COLO668 (cell line): Measurements from ENCODE around the gene TMEM213.

ENCODE experiments used
- DNase-seq: peaks from one replicate; lab custom pipeline; 2025; ENCODE audit not compliant: unreplicated experiment; lab: John Stamatoyannopoulos, UW

TMEM213 gene

GRCh38 chr7:138872576-138872975 is 74.8 kb downstream of the TMEM213 start:
- DNase-seq = no peak

GRCh38 chr7:138873220-138873892 is 75.6 kb downstream of the TMEM213 start:
- DNase-seq = no peak

DNA sequence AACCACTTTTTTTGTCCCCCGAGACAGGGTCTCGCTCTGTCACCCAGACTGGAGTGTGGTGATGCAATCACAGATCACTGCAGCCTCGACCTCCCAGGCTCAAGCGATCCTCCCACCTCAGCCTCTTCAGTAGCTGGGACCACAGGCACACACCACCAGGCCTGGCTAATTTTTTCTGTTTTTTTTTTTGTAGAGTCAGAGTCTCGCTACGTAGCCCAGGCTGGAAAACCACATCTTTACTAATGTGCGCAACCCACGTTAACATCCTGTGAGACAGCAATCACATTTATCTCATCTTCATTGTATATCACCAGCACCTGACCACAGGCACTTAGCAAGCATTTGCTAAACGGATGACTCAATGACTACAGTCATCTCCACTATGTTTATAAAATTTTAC is 78.0 kb downstream of the TMEM213 start:
- DNase-seq = no peak

DNA sequence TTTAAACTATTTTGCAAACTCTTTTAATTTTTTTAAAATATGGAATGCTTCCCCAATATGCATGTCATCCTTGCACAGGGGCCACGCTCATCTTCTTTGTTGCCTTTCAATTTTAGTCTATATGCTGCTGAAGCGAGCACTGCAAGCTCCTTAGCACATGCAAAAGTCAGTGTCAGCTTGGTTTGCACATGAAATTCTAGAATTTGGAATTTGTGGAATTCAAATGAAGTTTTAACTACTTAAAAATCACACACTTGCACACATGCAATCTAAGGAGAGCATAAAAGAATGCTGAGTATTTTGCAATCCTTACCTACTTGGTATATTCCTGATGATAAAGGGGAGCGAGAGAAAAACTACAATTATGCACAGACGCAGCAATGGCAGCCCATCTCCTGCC is 78.5 kb downstream of the TMEM213 start:
- no peak for DNase-seq

DNA sequence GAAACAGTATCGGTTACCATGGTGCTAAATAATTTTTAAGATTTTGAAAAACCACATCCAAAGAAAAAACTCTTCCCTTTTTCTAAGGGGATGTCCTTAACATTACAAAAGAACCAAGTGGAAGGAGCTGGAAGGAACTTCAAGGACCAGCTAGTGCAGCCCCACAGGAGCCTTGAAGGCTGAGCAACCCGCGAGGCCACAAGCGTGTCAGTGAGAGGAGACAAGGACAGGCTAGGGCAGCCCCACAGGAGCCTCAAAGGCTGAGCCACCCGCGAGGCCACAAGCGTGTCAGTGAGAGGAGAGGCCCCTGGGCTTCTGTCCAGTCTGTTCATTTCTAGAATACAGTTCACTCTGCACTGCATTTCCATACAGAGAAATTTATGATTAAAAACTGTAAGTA is 80.3 kb downstream of the TMEM213 start:
- no peak for DNase-seq

GRCh38 chr7:138878856-138879255 is 81.1 kb downstream of the TMEM213 start:
- DNase-seq = no peak

GRCh38 chr7:138879356-138879755 is 81.6 kb downstream of the TMEM213 start:
- DNase-seq = no peak

GRCh38 chr7:138880881-138881578 is 83.2 kb downstream of the TMEM213 start:
- DNase-seq = no peak

GRCh38 chr7:138881579-138882188 is 83.9 kb downstream of the TMEM213 start:
- DNase-seq = no peak

DNA sequence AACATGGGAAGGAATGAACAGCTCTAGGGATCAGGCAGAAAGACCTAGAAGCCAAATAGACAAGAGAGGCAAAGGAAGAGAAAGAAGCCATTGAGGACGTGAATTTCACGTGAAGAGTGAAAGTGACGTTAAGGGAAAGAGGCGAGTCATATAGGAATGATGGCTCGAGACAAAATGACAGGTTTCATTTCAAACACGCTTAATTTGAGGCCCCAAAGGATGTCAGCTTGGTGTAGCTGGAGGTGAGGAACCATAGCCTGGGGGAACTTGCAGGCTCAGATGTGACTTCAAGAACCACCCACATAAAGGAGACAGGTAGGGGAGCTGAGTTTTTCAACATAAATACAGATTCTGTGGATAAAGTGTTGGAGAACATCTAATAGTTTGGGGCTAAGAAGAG is 84.5 kb downstream of the TMEM213 start:
- no peak for DNase-seq

GRCh38 chr7:138885383-138886147 is 87.8 kb downstream of the TMEM213 start:
- DNase-seq = no peak

GRCh38 chr7:138886501-138886917 is 88.7 kb downstream of the TMEM213 start:
- DNase-seq = peak; percentile 31

DNA sequence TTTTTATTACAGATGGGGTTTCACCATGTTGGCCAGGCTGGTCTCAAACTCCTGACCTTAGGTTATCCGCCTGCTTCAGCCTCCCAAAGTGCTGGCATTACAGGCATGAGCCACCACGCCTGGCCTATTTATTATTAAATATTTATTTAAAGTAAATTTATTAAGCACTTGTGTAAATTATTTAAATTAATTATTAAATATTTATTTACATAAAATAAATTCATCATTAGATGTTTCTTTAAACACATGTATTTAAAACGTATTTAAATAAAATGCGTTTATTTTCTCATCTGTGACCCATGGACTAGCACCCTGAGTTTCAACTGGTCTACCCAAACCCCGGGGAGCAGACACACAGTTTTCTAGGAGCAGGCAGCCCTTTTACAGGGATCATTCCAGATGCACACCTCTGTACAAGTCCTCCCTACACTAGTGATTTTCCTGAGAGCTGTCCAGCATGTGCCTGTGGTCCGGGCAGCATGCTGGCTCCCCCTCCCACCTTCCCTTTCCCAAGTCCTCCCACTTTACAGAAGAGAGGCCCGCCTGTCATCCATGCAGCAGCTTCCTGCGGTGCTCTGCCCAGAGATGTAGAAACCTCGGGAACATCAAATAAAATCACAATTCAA is 89.4 kb downstream of the TMEM213 start:
- DNase-seq = no peak
